Smooth muscle cell (in vitro differentiated cells): ENCODE results near the gene PRKCB. TPM values are rescaled to one million over a fixed set of nuclear protein-coding genes. Genes with fewer than 3 reads are reported as not detected.

Source experiments
- DNase-seq: peaks from one replicate; lab custom pipeline; 2025; ENCODE audit not compliant: unreplicated experiment; lab: John Stamatoyannopoulos, UW
- H2AFZ ChIP-seq: fragments of 200-600 bp; sonication (generic); 2 replicates; pipeline ENCODE4 v1.6.0; 2016; ENCODE audit warnings: antibody characterized with exemption, low read depth, mild to moderate bottlenecking
- H3F3A ChIP-seq: fragments of 200-600 bp; sonication (generic); 2 replicates; pipeline ENCODE4 v1.6.0; 2017; ENCODE audit warnings: antibody characterized with exemption, low read depth
- H3K27ac ChIP-seq: fragments of 200-600 bp; sonication (generic); 2 replicates; pipeline ENCODE4 v1.5.1; 2016; ENCODE audit warnings: low read depth, mild to moderate bottlenecking
- H3K27me3 ChIP-seq: fragments of 200-600 bp; sonication (generic); 2 replicates; pipeline ENCODE4 v1.6.1; 2016; ENCODE audit warnings: low read depth, mild to moderate bottlenecking
- H3K36me3 ChIP-seq: fragments of 200-600 bp; sonication (generic); 2 replicates; pipeline ENCODE4 v1.5.1; 2016; ENCODE audit warnings: low read depth
- H3K4me1 ChIP-seq: fragments of 200-600 bp; sonication (generic); 2 replicates; pipeline ENCODE4 v1.5.1; 2016; ENCODE audit warnings: low read depth
- H3K4me2 ChIP-seq: fragments of 200-600 bp; sonication (generic); 2 replicates; pipeline ENCODE4 v1.6.0; 2016; ENCODE audit warnings: mild to moderate bottlenecking
- H3K4me3 ChIP-seq: fragments of 200-600 bp; sonication (generic); 2 replicates; pipeline ENCODE4 v1.5.1; 2016; ENCODE audit warnings: mild to moderate bottlenecking
- H3K79me2 ChIP-seq: fragments of 200-600 bp; sonication (generic); 2 replicates; pipeline ENCODE4 v1.6.0; 2016; ENCODE audit warnings: low read depth, mild to moderate bottlenecking
- H3K9ac ChIP-seq: fragments of 200-600 bp; sonication (generic); 2 replicates; pipeline ENCODE4 v1.6.0; 2016; ENCODE audit warnings: low read depth
- H3K9me3 ChIP-seq: fragments of 200-600 bp; sonication (generic); replicated peaks from 2 replicates; pipeline ENCODE4 v1.5.1; 2016; ENCODE audit warnings: low read depth
- H4K20me1 ChIP-seq: fragments of 200-600 bp; sonication (generic); 2 replicates; pipeline ENCODE4 v1.6.0; 2016; ENCODE audit warnings: low read depth
- WGBS: methylation state at CpG from one replicate; pipeline ENCODE4 v1.1.7; 2016; ENCODE audit warnings: low lambda C conversion rate; 5-methylcytosine and 5-hydroxymethylcytosine counted together
- polyA plus RNA-seq: library from polyadenylated mRNA; unstranded; fragments of >200 nt; fragmentation: Nextera tagmentation; extraction: Ambion mirVana; gene quantifications from 2 replicates; pipeline ENCODE4 v1.2.1, GENCODE V29; 2016
- total RNA-seq: library from RNA; depleted of rRNA; stranded (reverse); fragments of >200 nt; gene quantifications from 2 replicates; pipeline ENCODE4 v1.2.3, GENCODE V29; 2014
- TF ChIP-seq, protein P1 (sequence below): fragments of 200-600 bp; sonication (generic); IDR thresholded peaks from 2 replicates; pipeline ENCODE4 v1.5.1; 2017; ENCODE audit warnings: borderline replicate concordance, mild to moderate bottlenecking, antibody characterized with exemption; ENCODE audit not compliant: insufficient read depth, poor library complexity, severe bottlenecking

The PRKCB gene
- total and polyA plus RNA-seq, 2 experiments from 2014 or later = 0.36 TPM; not detected in 1

DNA sequence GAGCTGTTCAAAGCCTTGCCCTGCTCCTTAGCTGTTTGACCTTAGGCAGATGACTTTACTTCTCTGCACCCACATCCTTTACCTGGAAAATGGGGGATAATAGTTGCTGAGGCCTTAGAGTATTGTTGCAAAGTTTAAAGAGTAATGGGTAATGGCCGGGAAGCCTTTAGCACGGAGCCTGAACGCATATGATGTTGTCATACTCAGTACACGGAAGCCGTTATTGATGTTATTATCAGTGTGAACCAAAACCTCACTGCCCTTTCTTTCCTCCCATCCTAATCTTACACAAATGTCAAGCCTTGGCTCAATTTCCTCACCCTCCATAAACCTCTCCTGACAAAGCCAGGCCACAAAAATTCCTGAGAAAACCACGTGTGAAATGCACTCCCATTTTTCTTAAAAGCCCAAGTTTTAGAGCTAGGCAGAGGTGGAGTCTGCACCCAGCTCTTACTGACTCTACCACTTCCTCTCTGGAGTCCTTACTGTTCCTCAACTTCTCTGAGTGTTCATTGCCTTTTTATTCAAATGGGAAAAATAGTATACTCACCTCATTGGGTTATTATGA, 353.1 kb downstream of the PRKCB start:
- Histone ChIP-seq H3K4me2 (no peak overlapping the region), H3K9ac (no peak overlapping the region), H3K4me1 (no peaks in the 10 kb centered on the region), H3K27me3 (peaks cover 48% of the 10 kb centered on the region), H3K9me3 (no peaks in the 10 kb centered on the region), H2AFZ (no peak overlapping the region), H3K79me2 (no peaks in the 10 kb centered on the region), H3K27ac (no peak overlapping the region), H4K20me1 (no peaks in the 10 kb centered on the region), H3K4me3 (no peak overlapping the region), H3K36me3 (no peaks in the 10 kb centered on the region), H3F3A (no peaks in the 10 kb centered on the region)
- TF ChIP-seq, protein P1, sequence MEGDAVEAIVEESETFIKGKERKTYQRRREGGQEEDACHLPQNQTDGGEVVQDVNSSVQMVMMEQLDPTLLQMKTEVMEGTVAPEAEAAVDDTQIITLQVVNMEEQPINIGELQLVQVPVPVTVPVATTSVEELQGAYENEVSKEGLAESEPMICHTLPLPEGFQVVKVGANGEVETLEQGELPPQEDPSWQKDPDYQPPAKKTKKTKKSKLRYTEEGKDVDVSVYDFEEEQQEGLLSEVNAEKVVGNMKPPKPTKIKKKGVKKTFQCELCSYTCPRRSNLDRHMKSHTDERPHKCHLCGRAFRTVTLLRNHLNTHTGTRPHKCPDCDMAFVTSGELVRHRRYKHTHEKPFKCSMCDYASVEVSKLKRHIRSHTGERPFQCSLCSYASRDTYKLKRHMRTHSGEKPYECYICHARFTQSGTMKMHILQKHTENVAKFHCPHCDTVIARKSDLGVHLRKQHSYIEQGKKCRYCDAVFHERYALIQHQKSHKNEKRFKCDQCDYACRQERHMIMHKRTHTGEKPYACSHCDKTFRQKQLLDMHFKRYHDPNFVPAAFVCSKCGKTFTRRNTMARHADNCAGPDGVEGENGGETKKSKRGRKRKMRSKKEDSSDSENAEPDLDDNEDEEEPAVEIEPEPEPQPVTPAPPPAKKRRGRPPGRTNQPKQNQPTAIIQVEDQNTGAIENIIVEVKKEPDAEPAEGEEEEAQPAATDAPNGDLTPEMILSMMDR = no peak
- WGBS = 65% methylated on average over 6 of the region's 6 CpGs
- DNase-seq = no peak

DNA sequence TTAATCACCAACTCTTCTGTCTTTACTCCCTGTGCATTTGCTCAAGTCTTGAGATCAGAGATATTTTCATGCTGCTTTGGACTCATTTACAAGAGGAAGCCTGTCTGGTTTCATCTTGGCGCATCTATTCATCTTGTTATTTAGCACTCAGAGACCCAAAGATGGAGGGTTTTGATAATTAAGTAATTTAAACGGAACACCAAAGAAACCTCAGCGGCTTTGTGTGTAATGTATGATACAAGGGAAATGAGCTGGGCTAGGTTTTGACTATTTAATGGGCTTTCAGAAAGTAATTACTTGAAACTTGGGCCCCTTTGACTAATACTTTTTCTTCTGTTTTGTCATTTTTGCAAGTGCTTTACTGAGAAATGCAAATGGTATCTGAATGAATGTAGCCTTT, 354.2 kb downstream of the PRKCB start:
- 89% methylated on average over 3 of the region's 3 CpGs for WGBS
- H3K36me3 ChIP-seq = no peaks in the 10 kb centered on the region
- no peaks in the 10 kb centered on the region for H3F3A ChIP-seq
- no peak overlapping the region for H2AFZ ChIP-seq
- H3K9me3 ChIP-seq = no peaks in the 10 kb centered on the region
- no peak overlapping the region for H3K4me3 ChIP-seq
- H3K4me1 ChIP-seq = no peaks in the 10 kb centered on the region
- TF ChIP-seq, protein P1 = no peak
- H3K79me2 ChIP-seq = no peaks in the 10 kb centered on the region
- no peak overlapping the region for H3K4me2 ChIP-seq
- H3K27ac ChIP-seq = no peak overlapping the region
- no peak overlapping the region for H3K9ac ChIP-seq
- no peak for DNase-seq
- no peaks in the 10 kb centered on the region for H4K20me1 ChIP-seq
- H3K27me3 ChIP-seq = peaks cover 42% of the 10 kb centered on the region

DNA sequence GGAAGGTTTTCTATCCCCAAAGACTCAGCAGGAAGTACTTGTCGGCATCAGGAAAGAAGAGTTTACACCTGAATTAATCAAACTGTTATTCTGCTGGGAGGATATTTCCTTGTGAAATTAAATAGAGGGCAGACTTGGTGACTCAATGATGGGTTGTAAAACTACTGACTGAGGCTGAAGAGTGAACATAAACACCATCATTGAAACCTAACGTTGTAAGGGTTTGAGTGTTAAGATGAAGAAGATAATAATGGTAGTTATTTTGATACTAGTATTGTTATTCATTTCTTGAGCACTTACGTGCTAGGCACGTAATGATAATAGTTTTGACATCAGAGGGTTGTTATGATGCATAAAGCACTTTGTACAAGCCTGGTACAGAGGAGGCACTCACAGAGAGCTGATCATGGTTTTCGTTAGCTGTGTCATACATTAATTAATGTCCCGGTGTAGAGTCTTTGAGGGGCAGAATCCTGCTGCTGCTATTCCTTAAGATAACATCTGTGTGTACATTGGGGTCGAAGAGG, 356.2 kb downstream of the PRKCB start:
- Histone ChIP-seq H3K27ac (no peak overlapping the region), H3F3A (no peaks in the 10 kb centered on the region), H4K20me1 (no peaks in the 10 kb centered on the region), H3K4me2 (no peak overlapping the region), H3K79me2 (no peaks in the 10 kb centered on the region), H3K4me1 (no peaks in the 10 kb centered on the region), H3K4me3 (no peak overlapping the region), H3K27me3 (peaks cover 37% of the 10 kb centered on the region), H3K9me3 (no peaks in the 10 kb centered on the region), H2AFZ (no peak overlapping the region), H3K9ac (no peak overlapping the region), H3K36me3 (no peaks in the 10 kb centered on the region)
- TF ChIP-seq, protein P1 = no peak
- DNase-seq = no peak
- 81% methylated on average over 7 of the region's 7 CpGs for WGBS

DNA sequence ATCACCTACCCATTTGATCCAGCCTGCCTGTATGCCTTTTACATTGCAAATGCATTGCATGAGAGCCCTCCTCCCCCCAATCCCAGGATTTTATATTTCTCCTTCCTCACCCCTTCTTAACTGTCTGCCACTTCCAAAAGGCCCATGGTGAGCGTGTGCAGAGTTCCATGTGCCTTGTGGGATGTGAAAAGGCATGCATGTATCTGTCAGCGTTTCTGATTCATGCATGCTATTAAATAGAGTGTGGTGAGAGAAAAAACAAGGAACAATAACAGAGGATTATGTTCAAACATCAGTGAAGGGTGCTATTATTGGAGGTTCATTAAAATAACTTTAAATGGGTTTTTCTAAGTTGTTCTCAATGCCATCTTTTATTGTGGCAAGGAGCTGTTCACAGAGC, 359.4 kb downstream of the PRKCB start:
- Histone ChIP-seq H3K36me3 (no peaks in the 10 kb centered on the region), H3K4me3 (no peak overlapping the region), H4K20me1 (no peaks in the 10 kb centered on the region), H3K9ac (no peak overlapping the region), H3K4me2 (no peak overlapping the region), H3K9me3 (no peaks in the 10 kb centered on the region), H3K79me2 (no peaks in the 10 kb centered on the region), H3K27me3 (peaks cover 40% of the 10 kb centered on the region), H3F3A (no peaks in the 10 kb centered on the region), H3K27ac (no peak overlapping the region), H2AFZ (no peak overlapping the region), H3K4me1 (no peaks in the 10 kb centered on the region)
- no peak for DNase-seq
- TF ChIP-seq, protein P1 = no peak
- 83% methylated on average over 2 of the region's 2 CpGs for WGBS
